NB4 (cell line): ENCODE measurements around the gene FAHD1.

Experiments
- CTCF ChIP-seq: IDR thresholded peaks from one replicate; pipeline ENCODE4 v1.5.1; 2012; ENCODE audit warnings: low read depth, low read length
- MAX ChIP-seq: IDR thresholded peaks from 2 replicates; pipeline ENCODE4 v1.6.1; 2011; ENCODE audit warnings: low read depth, low read length
- MYC ChIP-seq: IDR thresholded peaks from 2 replicates; pipeline ENCODE4 v1.6.1; 2011; ENCODE audit warnings: low read depth, low read length
- POLR2A ChIP-seq: IDR thresholded peaks from 2 replicates; pipeline ENCODE4 v1.6.1; 2011; ENCODE audit warnings: mild to moderate bottlenecking; ENCODE audit not compliant: insufficient read length; ENCODE audit errors: extremely low read depth

GRCh38 chr16:1788095-1788707 lies 38.8 kb upstream of the FAHD1 start:
- TF ChIP-seq CTCF (no peak), MAX (no peak), POLR2A (no peak), MYC (no peak)
